Ishikawa (cell line): ENCODE measurements around the gene ITGA6.

Source experiments
- CEBPB ChIP-seq: IDR thresholded peaks from 2 replicates; pipeline ENCODE4 v1.6.1; 2012
- CREB1 ChIP-seq: IDR thresholded peaks from 2 replicates; pipeline ENCODE4 v1.6.1; 2012; ENCODE audit warnings: low read depth
- EP300 ChIP-seq: IDR thresholded peaks from 2 replicates; pipeline ENCODE4 v1.6.1; 2012; ENCODE audit warnings: borderline replicate concordance
- RAD21 ChIP-seq: IDR thresholded peaks from 2 replicates; pipeline ENCODE4 v1.6.1; 2012; ENCODE audit warnings: low read depth
- REST ChIP-seq: IDR thresholded peaks from 2 replicates; pipeline ENCODE4 v1.6.1; 2012; ENCODE audit warnings: low read depth, mild to moderate bottlenecking
- TAF1 ChIP-seq: IDR thresholded peaks from 2 replicates; pipeline ENCODE4 v1.6.1; 2012; ENCODE audit warnings: low read depth, mild to moderate bottlenecking
- TCF12 ChIP-seq: IDR thresholded peaks from 2 replicates; pipeline ENCODE4 v1.6.1; 2012; ENCODE audit warnings: low read depth
- TEAD4 ChIP-seq: IDR thresholded peaks from 2 replicates; pipeline ENCODE4 v1.6.1; 2012
- YY1 ChIP-seq: IDR thresholded peaks from 2 replicates; pipeline ENCODE4 v1.6.1; 2012; ENCODE audit warnings: low read depth
- TF ChIP-seq, protein P1 (sequence below): IDR thresholded peaks from 2 replicates; pipeline ENCODE4 v1.6.1; 2012

- TF ChIP-seq REST = no peak
- TF ChIP-seq, protein P1, sequence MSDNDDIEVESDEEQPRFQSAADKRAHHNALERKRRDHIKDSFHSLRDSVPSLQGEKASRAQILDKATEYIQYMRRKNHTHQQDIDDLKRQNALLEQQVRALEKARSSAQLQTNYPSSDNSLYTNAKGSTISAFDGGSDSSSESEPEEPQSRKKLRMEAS = no peak
- TF ChIP-seq TEAD4 = no peak
- TF ChIP-seq CEBPB = no peak
- no peak for TF ChIP-seq RAD21
- TF ChIP-seq EP300 = no peak
- TF ChIP-seq TAF1 = no peak
- TF ChIP-seq TCF12 = no peak
- no peak for TF ChIP-seq CREB1
- no peak for TF ChIP-seq YY1
These were observed 18.3 kb upstream of the ITGA6 start for GRCh38 chr2:172409042-172409441.
